Measurements from ENCODE around the gene DDR1.

Gene DDR1

DNA sequence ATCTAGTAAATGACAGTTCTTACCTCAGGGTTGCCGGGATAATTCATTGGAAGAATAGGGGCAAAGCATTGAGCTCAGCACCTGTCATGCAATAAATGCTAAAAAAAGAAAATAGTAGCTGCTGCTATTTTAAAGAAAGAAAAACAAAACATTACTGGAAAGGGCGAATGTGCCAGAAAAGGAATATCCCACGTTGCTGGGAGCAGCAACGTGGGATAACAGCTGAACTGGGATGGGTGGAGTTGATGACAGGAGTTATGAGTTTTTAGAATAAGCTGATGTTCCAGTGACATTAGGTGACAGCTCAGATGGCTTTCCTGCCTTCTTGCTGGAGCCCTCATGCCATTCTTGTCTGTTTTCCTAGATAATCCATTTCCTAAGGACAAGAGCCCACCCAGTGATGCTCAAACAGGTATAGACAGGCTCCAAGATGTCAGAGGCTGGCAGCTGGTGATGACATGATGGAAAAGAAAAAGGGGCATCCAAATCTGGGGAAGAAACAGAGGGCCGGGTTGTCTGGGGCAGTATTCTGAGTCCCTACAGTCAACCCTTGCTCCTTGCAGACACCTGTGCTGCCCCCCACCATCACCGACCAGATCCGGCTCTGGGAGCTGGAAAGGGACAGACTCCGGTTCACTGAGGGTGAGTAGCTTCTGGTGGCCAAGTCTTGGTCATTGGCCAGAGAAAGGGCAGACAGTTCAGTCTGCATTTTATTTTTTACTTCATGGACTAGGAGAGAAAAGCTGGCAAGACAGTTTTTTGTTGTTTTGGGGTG is 28.6 kb downstream of the DDR1 start:
- no peak for DNase-seq (ENCODE audit: low read depth, low spot score)
- Histone ChIP-seq H3K9ac (ENCODE audit: insufficient read length) (no peak overlapping the region), H3K4me3 (no peak overlapping the region), H3K9me3 (ENCODE audit: low read depth, low read length) (no peaks in the 10 kb centered on the region), H3K36me3 (ENCODE audit: insufficient read depth, low read length) (peaks cover 21% of the 10 kb centered on the region; the same call in 1 of the 2 replicates), H3K27ac (no peak overlapping the region)
- TF ChIP-seq EZH2 (IDR thresholded peaks at IDR 0.05) (no peak), POLR2AphosphoS5 (IDR thresholded peaks at IDR 0.05; ENCODE audit: borderline replicate concordance, low read depth, low read length) (no peak), FOXP2 (optimal IDR thresholded peaks at IDR 0.05; ENCODE audit: control extremely low read depth, extremely low read length, insufficient read depth) (no peak)

DNA sequence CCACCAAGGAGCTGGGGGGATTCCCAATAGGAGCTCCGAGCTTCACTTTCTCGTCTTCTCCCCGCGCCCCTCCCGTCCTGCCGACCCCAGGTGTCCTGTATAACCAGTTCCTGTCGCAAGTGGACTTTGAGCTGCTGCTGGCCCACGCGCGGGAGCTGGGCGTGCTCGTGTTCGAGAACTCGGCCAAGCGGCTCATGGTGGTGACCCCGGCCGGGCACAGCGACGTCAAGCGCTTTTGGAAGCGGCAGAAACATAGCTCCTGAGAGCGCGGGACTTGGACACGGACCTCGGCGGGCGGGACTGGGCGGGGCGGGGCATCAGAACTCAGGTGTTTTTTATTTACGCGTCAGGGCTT is 29.4 kb downstream of the DDR1 start:
- no peaks in the 10 kb centered on the region for H3K9me3 ChIP-seq (ENCODE audit: low read depth, low read length)
- no peak overlapping the region for H3K9ac ChIP-seq (ENCODE audit: insufficient read length)
- H3K36me3 ChIP-seq (ENCODE audit: insufficient read depth, low read length): peaks cover 21% of the 10 kb centered on the region; the same call in 1 of the 2 replicates
- H3K27ac ChIP-seq: no peak overlapping the region
- TF ChIP-seq POLR2AphosphoS5 (IDR thresholded peaks at IDR 0.05; ENCODE audit: borderline replicate concordance, low read depth, low read length) (no peak), EZH2 (IDR thresholded peaks at IDR 0.05) (no peak), FOXP2 (optimal IDR thresholded peaks at IDR 0.05; ENCODE audit: control extremely low read depth, extremely low read length, insufficient read depth) (no peak)
- no peak for DNase-seq (ENCODE audit: low read depth, low spot score)
- peak overlapping the region; percentile 94 for H3K4me3 ChIP-seq

DNA sequence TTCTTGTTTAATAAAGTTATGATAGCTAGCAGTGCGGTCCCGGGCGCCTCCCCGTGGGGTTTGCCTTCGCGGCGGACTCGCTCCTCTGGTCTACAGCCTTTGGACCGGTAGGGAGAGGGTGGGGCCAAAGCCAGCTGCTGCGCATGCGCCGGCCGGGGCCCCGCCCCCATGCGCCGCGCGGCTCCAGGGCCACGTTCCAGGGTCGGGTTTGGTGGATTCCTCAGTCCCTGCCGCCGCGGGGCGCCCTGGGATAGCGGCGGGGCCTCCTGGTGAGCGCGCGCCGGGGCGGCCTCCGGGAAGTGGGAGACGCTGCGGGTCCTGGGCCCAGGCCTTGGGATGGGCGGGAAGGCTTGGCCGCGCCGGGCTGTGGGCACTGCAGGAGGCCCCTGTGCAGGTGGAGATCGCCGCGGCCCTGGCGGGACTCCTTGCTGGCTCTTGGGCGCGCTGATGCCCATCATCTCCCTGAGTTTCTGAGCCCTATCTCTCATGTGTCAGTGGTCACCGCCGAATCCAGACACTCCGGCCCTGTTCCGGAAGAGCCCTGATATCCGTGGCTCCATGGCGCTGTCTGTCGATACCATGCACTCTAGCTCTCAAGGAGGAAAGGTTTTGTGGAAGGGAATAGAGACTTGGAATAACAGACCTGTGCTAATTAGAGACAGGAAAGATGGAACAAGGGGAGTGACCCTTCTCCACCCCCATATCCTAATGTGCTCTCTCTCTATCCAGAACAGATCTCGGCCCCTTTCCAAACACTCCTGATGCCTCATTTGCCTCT is 29.9 kb downstream of the DDR1 start, which contains the start of gene VARS2:
Gene VARS2, plus strand, starts transcription at position 163 of the 778 bp plus-strand sequence. Its CDS starts 599 bp downstream, at position 762.
- H3K4me3 ChIP-seq: peak within 1 kb of the TSS; percentile 94
- peak within 1 kb of the TSS; percentile 60; the same call in 1 of the 2 replicates for H3K27ac ChIP-seq
- peaks cover 21% of the 10 kb centered on the region; the same call in 1 of the 2 replicates for H3K36me3 ChIP-seq (ENCODE audit: insufficient read depth, low read length)
- no peak for DNase-seq (ENCODE audit: low read depth, low spot score)
- no peaks in the 10 kb centered on the region for H3K9me3 ChIP-seq (ENCODE audit: low read depth, low read length)
- TF ChIP-seq EZH2 (IDR thresholded peaks at IDR 0.05) (no peak), POLR2AphosphoS5 (IDR thresholded peaks at IDR 0.05; ENCODE audit: borderline replicate concordance, low read depth, low read length) (peak; percentile 91)
- peak within 1 kb of the TSS; percentile 87 for H3K9ac ChIP-seq (ENCODE audit: insufficient read length)

DNA sequence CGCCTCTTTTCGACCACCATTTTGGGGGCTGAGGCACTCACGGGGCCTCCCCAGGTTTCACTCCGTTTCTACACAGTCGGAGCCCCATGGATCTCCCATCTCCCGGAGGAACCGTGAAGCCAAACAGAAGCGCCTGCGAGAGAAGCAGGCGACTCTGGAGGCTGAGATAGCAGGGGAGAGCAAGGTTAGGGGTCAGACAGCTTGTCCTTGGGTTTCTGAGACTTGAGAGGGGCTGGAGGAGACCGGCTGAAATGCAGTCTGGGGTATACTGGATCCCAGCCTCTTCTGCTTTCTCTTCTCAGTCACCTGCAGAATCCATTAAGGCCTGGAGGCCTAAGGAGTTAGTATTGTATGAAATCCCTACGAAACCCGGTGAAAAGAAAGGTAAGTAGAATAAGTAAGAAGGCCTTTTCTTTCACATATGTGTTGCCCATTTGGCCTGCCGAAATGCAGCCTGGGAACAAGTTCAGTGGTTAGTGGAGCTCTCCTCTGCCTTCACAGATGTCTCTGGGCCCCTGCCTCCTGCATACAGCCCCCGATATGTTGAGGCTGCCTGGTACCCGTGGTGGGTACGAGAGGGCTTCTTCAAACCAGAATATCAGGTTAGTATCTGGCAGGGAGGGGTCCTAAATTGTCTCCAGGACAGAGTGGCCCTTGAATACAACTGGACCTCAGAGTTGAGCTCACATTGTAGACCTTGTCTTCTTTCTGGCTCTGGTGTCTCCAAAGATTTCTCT is 30.7 kb downstream of the DDR1 start:
- DNase-seq (ENCODE audit: low read depth, low spot score): no peak
- Histone ChIP-seq H3K27ac (peak overlapping the region; percentile 60; the same call in 1 of the 2 replicates), H3K4me3 (peak overlapping the region; percentile 94), H3K36me3 (ENCODE audit: insufficient read depth, low read length) (peaks cover 17% of the 10 kb centered on the region; the same call in 1 of the 2 replicates), H3K9ac (ENCODE audit: insufficient read length) (peak overlapping the region; percentile 87), H3K9me3 (ENCODE audit: low read depth, low read length) (no peaks in the 10 kb centered on the region)
- no peak for TF ChIP-seq FOXP2 (optimal IDR thresholded peaks at IDR 0.05; ENCODE audit: control extremely low read depth, extremely low read length, insufficient read depth)
- TF ChIP-seq POLR2AphosphoS5 (IDR thresholded peaks at IDR 0.05; ENCODE audit: borderline replicate concordance, low read depth, low read length): no peak
- no peak for TF ChIP-seq EZH2 (IDR thresholded peaks at IDR 0.05)

DNA sequence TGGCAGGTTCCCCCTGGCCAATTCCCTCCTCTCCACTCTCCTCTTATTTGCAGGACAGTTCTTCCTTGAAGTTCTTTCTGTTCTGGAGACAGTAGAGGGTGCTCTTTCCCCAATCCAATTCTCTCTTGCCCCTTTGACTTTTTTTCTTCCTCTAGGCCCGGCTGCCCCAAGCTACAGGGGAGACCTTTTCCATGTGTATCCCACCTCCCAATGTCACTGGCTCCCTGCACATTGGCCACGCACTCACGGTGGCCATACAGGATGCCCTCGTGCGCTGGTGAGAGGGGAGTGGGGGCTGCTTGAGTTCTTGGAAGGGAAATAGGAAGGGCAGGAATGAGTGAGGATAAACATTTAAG is 31.2 kb downstream of the DDR1 start:
- no peaks in the 10 kb centered on the region for H3K9me3 ChIP-seq (ENCODE audit: low read depth, low read length)
- TF ChIP-seq POLR2AphosphoS5 (IDR thresholded peaks at IDR 0.05; ENCODE audit: borderline replicate concordance, low read depth, low read length) (no peak), FOXP2 (optimal IDR thresholded peaks at IDR 0.05; ENCODE audit: control extremely low read depth, extremely low read length, insufficient read depth) (no peak), EZH2 (IDR thresholded peaks at IDR 0.05) (no peak)
- H3K27ac ChIP-seq: no peak overlapping the region
- H3K4me3 ChIP-seq: no peak overlapping the region
- DNase-seq (ENCODE audit: low read depth, low spot score): no peak
- H3K9ac ChIP-seq (ENCODE audit: insufficient read length): no peak overlapping the region
- H3K36me3 ChIP-seq (ENCODE audit: insufficient read depth, low read length): peaks cover 14% of the 10 kb centered on the region; the same call in 1 of the 2 replicates

DNA sequence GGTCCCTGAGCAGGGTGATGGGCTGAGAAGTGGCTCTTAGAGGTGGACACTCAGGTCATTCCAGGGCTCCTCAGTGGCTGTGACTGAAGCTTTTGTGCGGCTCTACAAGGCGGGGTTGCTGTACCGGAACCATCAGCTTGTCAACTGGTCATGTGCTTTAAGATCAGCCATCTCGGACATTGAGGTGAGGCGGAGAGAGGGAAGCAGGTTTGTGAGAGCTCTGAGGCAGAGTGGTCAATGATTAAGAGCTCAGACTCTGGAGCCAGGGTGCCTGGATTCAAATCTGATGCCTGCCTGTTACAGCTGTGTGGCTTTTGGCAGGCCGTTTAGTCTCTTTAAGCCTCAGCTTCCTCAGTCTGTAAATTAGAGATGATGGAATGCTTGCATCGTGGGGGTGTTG is 32.7 kb downstream of the DDR1 start:
- Histone ChIP-seq H3K36me3 (ENCODE audit: insufficient read depth, low read length) (peaks cover 6% of the 10 kb centered on the region; the same call in 1 of the 2 replicates), H3K9me3 (ENCODE audit: low read depth, low read length) (no peaks in the 10 kb centered on the region), H3K9ac (ENCODE audit: insufficient read length) (no peak overlapping the region), H3K4me3 (no peak overlapping the region), H3K27ac (no peak overlapping the region)
- TF ChIP-seq EZH2 (IDR thresholded peaks at IDR 0.05) (no peak), POLR2AphosphoS5 (IDR thresholded peaks at IDR 0.05; ENCODE audit: borderline replicate concordance, low read depth, low read length) (no peak), FOXP2 (optimal IDR thresholded peaks at IDR 0.05; ENCODE audit: control extremely low read depth, extremely low read length, insufficient read depth) (no peak)
- DNase-seq (ENCODE audit: low read depth, low spot score): no peak

DNA sequence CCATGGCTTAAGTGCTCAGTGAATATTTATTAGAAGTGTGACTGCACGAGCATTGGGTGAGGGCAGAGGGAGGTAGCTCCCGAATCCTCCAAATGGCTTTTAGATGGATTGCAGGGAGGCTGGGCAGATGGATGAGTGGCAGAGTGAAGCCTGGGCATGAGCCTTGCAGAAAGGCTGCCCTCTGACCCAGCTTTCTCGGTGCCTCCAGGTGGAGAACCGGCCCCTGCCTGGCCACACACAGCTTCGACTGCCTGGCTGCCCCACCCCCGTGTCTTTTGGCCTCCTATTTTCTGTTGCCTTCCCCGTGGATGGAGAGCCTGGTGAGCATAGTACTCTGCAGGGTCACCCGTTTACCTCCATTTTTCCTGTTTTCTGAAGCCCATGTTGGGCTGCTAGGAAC is 33.2 kb downstream of the DDR1 start:
- no peak for TF ChIP-seq POLR2AphosphoS5 (IDR thresholded peaks at IDR 0.05; ENCODE audit: borderline replicate concordance, low read depth, low read length)
- DNase-seq (ENCODE audit: low read depth, low spot score): no peak
- no peak overlapping the region for H3K27ac ChIP-seq
- H3K36me3 ChIP-seq (ENCODE audit: insufficient read depth, low read length): peaks cover 6% of the 10 kb centered on the region; the same call in 1 of the 2 replicates
- no peak overlapping the region for H3K9ac ChIP-seq (ENCODE audit: insufficient read length)
- H3K9me3 ChIP-seq (ENCODE audit: low read depth, low read length): no peaks in the 10 kb centered on the region
- no peak overlapping the region for H3K4me3 ChIP-seq

DNA sequence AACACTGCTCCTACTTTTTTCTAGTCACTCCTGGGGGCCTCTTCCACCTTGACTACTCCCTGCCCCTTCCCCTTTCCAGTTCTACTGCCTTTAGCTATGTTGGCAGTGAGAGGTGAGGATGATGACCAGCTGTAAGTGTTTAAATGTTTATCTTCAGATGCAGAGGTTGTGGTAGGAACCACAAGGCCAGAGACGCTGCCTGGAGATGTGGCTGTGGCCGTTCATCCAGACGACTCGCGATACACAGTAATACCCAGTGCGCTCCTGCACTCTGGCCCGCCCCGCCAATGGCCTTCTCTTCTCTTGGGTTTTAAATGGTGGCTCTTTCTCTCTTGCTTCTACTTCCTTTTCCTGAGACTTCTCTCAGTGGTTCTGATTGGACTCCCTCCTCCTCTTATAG is 34.4 kb downstream of the DDR1 start:
- H3K27ac ChIP-seq: no peak overlapping the region

More for the DNA sequence above, 34.4 kb downstream of the DDR1 start:
- H3K9ac ChIP-seq (ENCODE audit: insufficient read length): no peak overlapping the region
- no peak overlapping the region for H3K4me3 ChIP-seq
- TF ChIP-seq FOXP2 (optimal IDR thresholded peaks at IDR 0.05; ENCODE audit: control extremely low read depth, extremely low read length, insufficient read depth) (no peak), POLR2AphosphoS5 (IDR thresholded peaks at IDR 0.05; ENCODE audit: borderline replicate concordance, low read depth, low read length) (no peak), EZH2 (IDR thresholded peaks at IDR 0.05) (no peak)
- no peak for DNase-seq (ENCODE audit: low read depth, low spot score)
- peaks cover under 1% of the 10 kb centered on the region; the same call in 1 of the 2 replicates for H3K36me3 ChIP-seq (ENCODE audit: insufficient read depth, low read length)
- H3K9me3 ChIP-seq (ENCODE audit: low read depth, low read length): no peaks in the 10 kb centered on the region
